ENCODE measurements around the gene RING1. TPM values are rescaled to one million over a fixed set of nuclear protein-coding genes. Genes with fewer than 3 reads are reported as not detected.

Gene RING1
- total and polyA plus RNA-seq, 10 of the 15 experiments (the other 5 are each of a cell fraction or from before 2014, with no cell fraction given), result 2.0 to 27.2 (median 15.8) TPM

DNA sequence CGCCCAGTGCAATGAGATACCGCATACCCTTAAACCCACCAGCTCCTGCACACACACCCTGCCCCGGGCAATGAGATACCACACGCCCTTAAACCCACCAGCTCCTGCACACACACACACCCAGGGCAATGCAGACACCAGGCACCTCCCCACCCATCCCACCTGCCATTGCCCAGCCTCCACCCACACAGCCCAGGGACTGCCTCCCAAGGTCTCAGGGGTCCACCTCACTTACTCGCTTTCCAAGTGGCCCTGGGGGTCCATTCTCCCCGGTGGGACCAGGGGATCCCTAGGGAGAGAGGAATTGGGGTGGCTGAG is 40.1 kb upstream of the RING1 start (continued):
- TF ChIP-seq, protein P1, sequence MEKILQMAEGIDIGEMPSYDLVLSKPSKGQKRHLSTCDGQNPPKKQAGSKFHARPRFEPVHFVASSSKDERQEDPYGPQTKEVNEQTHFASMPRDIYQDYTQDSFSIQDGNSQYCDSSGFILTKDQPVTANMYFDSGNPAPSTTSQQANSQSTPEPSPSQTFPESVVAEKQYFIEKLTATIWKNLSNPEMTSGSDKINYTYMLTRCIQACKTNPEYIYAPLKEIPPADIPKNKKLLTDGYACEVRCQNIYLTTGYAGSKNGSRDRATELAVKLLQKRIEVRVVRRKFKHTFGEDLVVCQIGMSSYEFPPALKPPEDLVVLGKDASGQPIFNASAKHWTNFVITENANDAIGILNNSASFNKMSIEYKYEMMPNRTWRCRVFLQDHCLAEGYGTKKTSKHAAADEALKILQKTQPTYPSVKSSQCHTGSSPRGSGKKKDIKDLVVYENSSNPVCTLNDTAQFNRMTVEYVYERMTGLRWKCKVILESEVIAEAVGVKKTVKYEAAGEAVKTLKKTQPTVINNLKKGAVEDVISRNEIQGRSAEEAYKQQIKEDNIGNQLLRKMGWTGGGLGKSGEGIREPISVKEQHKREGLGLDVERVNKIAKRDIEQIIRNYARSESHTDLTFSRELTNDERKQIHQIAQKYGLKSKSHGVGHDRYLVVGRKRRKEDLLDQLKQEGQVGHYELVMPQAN (conservative IDR thresholded peaks at IDR 0.05), result no peak
- TF ChIP-seq POLR2AphosphoS2 (IDR thresholded peaks at IDR 0.05; ENCODE audit: low read depth, low read length) (no peak), POLR2A (IDR thresholded peaks at IDR 0.05; ENCODE audit: low read depth, low read length) (no peak), ZNF217 (IDR thresholded peaks at IDR 0.05) (no peak), FOXK2 (IDR thresholded peaks at IDR 0.05) (no peak), TCF7 (IDR thresholded peaks at IDR 0.05; ENCODE audit: borderline replicate concordance) (no peak), CHD1 (IDR thresholded peaks at IDR 0.05; ENCODE audit: low read depth, low read length) (no peak)

DNA sequence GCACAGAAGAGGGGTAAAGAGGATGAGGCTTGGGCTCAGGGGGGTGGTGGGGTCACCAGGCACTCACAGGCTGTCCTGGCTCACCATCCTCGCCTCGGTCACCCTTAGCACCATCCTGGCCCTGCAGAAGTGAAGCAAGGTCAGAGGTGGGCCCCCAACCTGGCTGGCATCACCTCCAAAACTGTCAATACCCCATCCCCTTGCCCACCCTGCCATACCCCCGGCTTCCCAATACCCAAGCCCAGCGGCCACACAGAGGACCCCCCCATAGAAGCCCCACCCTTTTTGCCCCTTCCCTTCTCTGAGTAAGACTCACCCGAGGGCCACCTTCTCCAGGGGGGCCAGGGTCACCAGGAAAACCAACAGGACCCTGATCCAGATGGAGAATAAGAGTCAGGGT is 39.7 kb upstream of the RING1 start:
- POLR2A ChIA-PET, result interaction anchor here (0.7 to 1.5 kb wide), 2 partner anchors 94 to 1194 kb away, joined by 7 to 11 read pairs; partner anchors contain the start of gene HLA-DPB1
- FAIRE-seq, result no peak
- Histone ChIP-seq H4K20me1 (ENCODE audit: control insufficient read depth, insufficient read depth) (no peaks in the 10 kb centered on the region), H3K79me2 (ENCODE audit: control insufficient read depth, insufficient read depth, low read length) (no peaks in the 10 kb centered on the region), H3K36me3 (ENCODE audit: control insufficient read depth in 2 of 2, insufficient read depth in 2 of 2, low read length in 1 of 2) (no peaks in the 10 kb centered on the region), H3K4me2 (ENCODE audit: control insufficient read depth, insufficient read depth) (no peak overlapping the region), H3K27ac (ENCODE audit: control insufficient read depth, insufficient read depth) (no peak overlapping the region), H3K9me3 (replicated peaks; ENCODE audit: control insufficient read depth, insufficient read depth, low read length) (no peaks in the 10 kb centered on the region), H3K27me3 (replicated peaks in 1 of 2; ENCODE audit: control insufficient read depth in 2 of 2, insufficient read depth in 2 of 2, low read length in 1 of 2) (no peaks in the 10 kb centered on the region), H3K4me3 (no peak overlapping the region), H3K9ac (ENCODE audit: control insufficient read depth, insufficient read depth, low read length) (no peak overlapping the region), H2AFZ (ENCODE audit: control insufficient read depth, low read depth, low read length) (no peak overlapping the region), H3K4me1 (ENCODE audit: control insufficient read depth, insufficient read depth, low read length) (no peaks in the 10 kb centered on the region; the same call in 1 of the 2 replicates)
- ATAC-seq, result no peak
- DNase-seq (ENCODE audit: low read depth, low spot score), result no peak
- CTCF ChIA-PET, result interaction anchor here (0.9 kb wide), 1 partner anchor 80 kb away, joined by 3 read pairs; no protein-coding TSS in a partner anchor
- BruUV-seq (replicated peaks), result no TSS peak
- RAD21 ChIA-PET (ENCODE audit: unreplicated experiment), result no interaction called here
- 26% methylated on average over 5 of the region's 5 CpGs for WGBS (ENCODE audit: insufficient coverage, insufficient replicate concordance, low lambda C conversion rate, missing lambda C conversion rate)
- in situ Hi-C loops (cut with MboI), result no loop called here
- SMC1A ChIA-PET (ENCODE audit: uncharacterized antibody, unreplicated experiment), result no interaction called here
- intact Hi-C loops (cut with micrococcal nuclease; ENCODE audit: unreplicated experiment), result loop anchor here (2.0 kb wide), 1 partner anchor 60 kb away; no protein-coding TSS in a partner anchor
- TF ChIP-seq, protein P2, sequence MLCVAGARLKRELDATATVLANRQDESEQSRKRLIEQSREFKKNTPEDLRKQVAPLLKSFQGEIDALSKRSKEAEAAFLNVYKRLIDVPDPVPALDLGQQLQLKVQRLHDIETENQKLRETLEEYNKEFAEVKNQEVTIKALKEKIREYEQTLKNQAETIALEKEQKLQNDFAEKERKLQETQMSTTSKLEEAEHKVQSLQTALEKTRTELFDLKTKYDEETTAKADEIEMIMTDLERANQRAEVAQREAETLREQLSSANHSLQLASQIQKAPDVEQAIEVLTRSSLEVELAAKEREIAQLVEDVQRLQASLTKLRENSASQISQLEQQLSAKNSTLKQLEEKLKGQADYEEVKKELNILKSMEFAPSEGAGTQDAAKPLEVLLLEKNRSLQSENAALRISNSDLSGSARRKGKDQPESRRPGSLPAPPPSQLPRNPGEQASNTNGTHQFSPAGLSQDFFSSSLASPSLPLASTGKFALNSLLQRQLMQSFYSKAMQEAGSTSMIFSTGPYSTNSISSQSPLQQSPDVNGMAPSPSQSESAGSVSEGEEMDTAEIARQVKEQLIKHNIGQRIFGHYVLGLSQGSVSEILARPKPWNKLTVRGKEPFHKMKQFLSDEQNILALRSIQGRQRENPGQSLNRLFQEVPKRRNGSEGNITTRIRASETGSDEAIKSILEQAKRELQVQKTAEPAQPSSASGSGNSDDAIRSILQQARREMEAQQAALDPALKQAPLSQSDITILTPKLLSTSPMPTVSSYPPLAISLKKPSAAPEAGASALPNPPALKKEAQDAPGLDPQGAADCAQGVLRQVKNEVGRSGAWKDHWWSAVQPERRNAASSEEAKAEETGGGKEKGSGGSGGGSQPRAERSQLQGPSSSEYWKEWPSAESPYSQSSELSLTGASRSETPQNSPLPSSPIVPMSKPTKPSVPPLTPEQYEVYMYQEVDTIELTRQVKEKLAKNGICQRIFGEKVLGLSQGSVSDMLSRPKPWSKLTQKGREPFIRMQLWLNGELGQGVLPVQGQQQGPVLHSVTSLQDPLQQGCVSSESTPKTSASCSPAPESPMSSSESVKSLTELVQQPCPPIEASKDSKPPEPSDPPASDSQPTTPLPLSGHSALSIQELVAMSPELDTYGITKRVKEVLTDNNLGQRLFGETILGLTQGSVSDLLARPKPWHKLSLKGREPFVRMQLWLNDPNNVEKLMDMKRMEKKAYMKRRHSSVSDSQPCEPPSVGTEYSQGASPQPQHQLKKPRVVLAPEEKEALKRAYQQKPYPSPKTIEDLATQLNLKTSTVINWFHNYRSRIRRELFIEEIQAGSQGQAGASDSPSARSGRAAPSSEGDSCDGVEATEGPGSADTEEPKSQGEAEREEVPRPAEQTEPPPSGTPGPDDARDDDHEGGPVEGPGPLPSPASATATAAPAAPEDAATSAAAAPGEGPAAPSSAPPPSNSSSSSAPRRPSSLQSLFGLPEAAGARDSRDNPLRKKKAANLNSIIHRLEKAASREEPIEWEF (IDR thresholded peaks at IDR 0.05; ENCODE audit: insufficient replicate concordance, low read depth, low read length), result no peak
- TF ChIP-seq POU2F2 (IDR thresholded peaks at IDR 0.05; ENCODE audit: borderline replicate concordance, low read depth, low read length) (no peak), ZNF217 (IDR thresholded peaks at IDR 0.05) (no peak), ZNF622 (IDR thresholded peaks at IDR 0.05) (no peak), CBX5 (IDR thresholded peaks at IDR 0.05; ENCODE audit: low read depth) (no peak), NR2F1 (conservative IDR thresholded peaks at IDR 0.05) (no peak), WRNIP1 (IDR thresholded peaks at IDR 0.05; ENCODE audit: borderline replicate concordance, low read depth, low read length) (no peak), IRF4 (IDR thresholded peaks at IDR 0.05; ENCODE audit: low read depth, low read length) (no peak)
- TF ChIP-seq, protein P3, sequence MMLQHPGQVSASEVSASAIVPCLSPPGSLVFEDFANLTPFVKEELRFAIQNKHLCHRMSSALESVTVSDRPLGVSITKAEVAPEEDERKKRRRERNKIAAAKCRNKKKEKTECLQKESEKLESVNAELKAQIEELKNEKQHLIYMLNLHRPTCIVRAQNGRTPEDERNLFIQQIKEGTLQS (IDR thresholded peaks at IDR 0.05; ENCODE audit: borderline replicate concordance, extremely low read depth, low read depth, low read length), result no peak
- TF ChIP-seq, protein P4, sequence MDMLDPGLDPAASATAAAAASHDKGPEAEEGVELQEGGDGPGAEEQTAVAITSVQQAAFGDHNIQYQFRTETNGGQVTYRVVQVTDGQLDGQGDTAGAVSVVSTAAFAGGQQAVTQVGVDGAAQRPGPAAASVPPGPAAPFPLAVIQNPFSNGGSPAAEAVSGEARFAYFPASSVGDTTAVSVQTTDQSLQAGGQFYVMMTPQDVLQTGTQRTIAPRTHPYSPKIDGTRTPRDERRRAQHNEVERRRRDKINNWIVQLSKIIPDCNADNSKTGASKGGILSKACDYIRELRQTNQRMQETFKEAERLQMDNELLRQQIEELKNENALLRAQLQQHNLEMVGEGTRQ (IDR thresholded peaks at IDR 0.05; ENCODE audit: borderline replicate concordance, low read depth, low read length), result no peak
